ENCODE data around the gene DNMBP. TPM values are rescaled to one million over a fixed set of nuclear protein-coding genes. Genes with fewer than 3 reads are reported as not detected.
A peak's percentile ranks its signal among the peaks of the same experiment; 100 is the strongest.

DNMBP gene
- total RNA-seq, 1 experiment from 2014 or later: 19.7 TPM

DNA sequence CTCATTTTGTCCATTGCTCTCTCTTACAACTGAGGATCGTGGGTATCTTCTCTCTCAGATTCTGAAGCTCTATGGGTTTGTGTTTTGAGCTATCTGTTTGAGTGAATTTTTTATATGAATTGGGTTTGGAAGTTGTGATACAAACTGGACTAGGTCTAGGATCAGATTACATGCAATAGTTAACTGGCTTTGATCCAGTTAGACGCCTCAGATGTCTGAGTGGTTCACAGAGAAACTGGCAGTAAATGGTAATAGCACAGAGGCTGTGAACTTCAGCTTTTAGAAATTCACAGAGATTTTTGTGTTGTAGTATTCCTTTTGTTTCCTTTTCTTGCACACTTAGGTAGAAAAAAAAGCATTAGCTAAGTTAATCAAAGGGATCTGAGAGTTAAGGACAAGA lies 12.7 kb upstream of the DNMBP start:
- ChIA-PET CTCF (interaction anchor here (1.3 to 3.5 kb wide), 2 partner anchors 108 to 177 kb away, joined by 3 to 12 read pairs; no protein-coding TSS in a partner anchor), POLR2A (interaction anchor here (0.6 kb wide), 1 partner anchor 93 kb away, joined by 3 read pairs; no protein-coding TSS in a partner anchor)
- Mint-ChIP-seq H3K4me1 (peaks cover 14% of the 10 kb centered on the region), H3K36me3 (peaks cover 4% of the 10 kb centered on the region), H3K27ac (no peak overlapping the region), H3K4me3 (no peak overlapping the region), H3K9me3 (peaks cover 4% of the 10 kb centered on the region; the same call in 1 of the 2 replicates), H3K27me3 (ENCODE audit: low read depth) (no peaks in the 10 kb centered on the region; the same call in 1 of the 2 replicates)
- TF ChIP-seq RELA (CRISPR knock-in tag; IDR thresholded peaks at IDR 0.05; ENCODE audit: borderline replicate concordance) (no peak), OVOL2 (CRISPR knock-in tag; IDR thresholded peaks at IDR 0.05; ENCODE audit: borderline replicate concordance) (no peak), JUN (CRISPR knock-in tag; IDR thresholded peaks at IDR 0.05) (no peak), ZNF138 (CRISPR knock-in tag; conservative IDR thresholded peaks at IDR 0.05) (no peak), RORB (CRISPR knock-in tag; IDR thresholded peaks at IDR 0.05) (no peak)
- TF ChIP-seq, protein P1, sequence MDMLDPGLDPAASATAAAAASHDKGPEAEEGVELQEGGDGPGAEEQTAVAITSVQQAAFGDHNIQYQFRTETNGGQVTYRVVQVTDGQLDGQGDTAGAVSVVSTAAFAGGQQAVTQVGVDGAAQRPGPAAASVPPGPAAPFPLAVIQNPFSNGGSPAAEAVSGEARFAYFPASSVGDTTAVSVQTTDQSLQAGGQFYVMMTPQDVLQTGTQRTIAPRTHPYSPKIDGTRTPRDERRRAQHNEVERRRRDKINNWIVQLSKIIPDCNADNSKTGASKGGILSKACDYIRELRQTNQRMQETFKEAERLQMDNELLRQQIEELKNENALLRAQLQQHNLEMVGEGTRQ (CRISPR knock-in tag; IDR thresholded peaks at IDR 0.05): no peak
- TF ChIP-seq, protein P2, sequence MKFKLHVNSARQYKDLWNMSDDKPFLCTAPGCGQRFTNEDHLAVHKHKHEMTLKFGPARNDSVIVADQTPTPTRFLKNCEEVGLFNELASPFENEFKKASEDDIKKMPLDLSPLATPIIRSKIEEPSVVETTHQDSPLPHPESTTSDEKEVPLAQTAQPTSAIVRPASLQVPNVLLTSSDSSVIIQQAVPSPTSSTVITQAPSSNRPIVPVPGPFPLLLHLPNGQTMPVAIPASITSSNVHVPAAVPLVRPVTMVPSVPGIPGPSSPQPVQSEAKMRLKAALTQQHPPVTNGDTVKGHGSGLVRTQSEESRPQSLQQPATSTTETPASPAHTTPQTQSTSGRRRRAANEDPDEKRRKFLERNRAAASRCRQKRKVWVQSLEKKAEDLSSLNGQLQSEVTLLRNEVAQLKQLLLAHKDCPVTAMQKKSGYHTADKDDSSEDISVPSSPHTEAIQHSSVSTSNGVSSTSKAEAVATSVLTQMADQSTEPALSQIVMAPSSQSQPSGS (CRISPR knock-in tag; IDR thresholded peaks at IDR 0.05; ENCODE audit: borderline replicate concordance, low read depth): no peak
- TF ChIP-seq, protein P3, sequence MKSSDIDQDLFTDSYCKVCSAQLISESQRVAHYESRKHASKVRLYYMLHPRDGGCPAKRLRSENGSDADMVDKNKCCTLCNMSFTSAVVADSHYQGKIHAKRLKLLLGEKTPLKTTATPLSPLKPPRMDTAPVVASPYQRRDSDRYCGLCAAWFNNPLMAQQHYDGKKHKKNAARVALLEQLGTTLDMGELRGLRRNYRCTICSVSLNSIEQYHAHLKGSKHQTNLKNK (CRISPR knock-in tag; IDR thresholded peaks at IDR 0.05): no peak
- no peak for ATAC-seq
- no peak for DNase-seq (ENCODE audit: low spot score)

DNA sequence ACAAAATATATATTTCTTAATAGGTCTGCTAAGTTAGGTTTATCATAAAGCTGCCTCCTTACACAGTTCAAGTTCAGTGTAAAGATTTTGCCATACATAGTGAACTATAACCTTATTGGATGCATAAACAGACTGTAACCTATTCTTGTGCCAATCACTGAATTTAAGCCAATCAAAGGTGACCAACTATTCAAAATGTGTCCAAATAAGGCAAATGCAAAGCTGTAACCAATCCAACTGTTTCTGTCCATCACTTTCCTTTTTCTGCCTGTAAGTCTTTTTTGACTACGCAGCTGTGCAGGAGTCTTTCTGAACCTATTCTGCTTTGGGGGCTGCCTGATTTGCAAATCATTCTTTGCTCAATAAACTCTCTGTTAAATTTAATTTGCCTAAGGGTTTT lies 11.6 kb upstream of the DNMBP start:
- DNase-seq (ENCODE audit: low spot score) (no peak), ATAC-seq (no peak)
- TF ChIP-seq, protein P4, sequence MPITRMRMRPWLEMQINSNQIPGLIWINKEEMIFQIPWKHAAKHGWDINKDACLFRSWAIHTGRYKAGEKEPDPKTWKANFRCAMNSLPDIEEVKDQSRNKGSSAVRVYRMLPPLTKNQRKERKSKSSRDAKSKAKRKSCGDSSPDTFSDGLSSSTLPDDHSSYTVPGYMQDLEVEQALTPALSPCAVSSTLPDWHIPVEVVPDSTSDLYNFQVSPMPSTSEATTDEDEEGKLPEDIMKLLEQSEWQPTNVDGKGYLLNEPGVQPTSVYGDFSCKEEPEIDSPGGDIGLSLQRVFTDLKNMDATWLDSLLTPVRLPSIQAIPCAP (CRISPR knock-in tag; IDR thresholded peaks at IDR 0.05): no peak
- TF ChIP-seq GTF2I (CRISPR knock-in tag; conservative IDR thresholded peaks at IDR 0.05): no peak
- no peak for TF ChIP-seq ELF4 (CRISPR knock-in tag; IDR thresholded peaks at IDR 0.05; ENCODE audit: low read depth)
- Mint-ChIP-seq H3K36me3 (no peaks in the 10 kb centered on the region), H3K9me3 (no peaks in the 10 kb centered on the region), H3K27ac (no peak overlapping the region), H3K4me1 (peaks cover 14% of the 10 kb centered on the region), H3K4me3 (no peak overlapping the region), H3K27me3 (ENCODE audit: low read depth) (no peaks in the 10 kb centered on the region)
- ChIA-PET POLR2A (interaction anchor here (1.3 kb wide), 1 partner anchor 108 kb away, joined by 5 read pairs; no protein-coding TSS in a partner anchor), CTCF (interaction anchor here (0.6 to 3.5 kb wide), 7 partner anchors 10 to 497 kb away, joined by 3 to 16 read pairs (median 3); partner anchors contain the start of gene DNMBP)

DNA sequence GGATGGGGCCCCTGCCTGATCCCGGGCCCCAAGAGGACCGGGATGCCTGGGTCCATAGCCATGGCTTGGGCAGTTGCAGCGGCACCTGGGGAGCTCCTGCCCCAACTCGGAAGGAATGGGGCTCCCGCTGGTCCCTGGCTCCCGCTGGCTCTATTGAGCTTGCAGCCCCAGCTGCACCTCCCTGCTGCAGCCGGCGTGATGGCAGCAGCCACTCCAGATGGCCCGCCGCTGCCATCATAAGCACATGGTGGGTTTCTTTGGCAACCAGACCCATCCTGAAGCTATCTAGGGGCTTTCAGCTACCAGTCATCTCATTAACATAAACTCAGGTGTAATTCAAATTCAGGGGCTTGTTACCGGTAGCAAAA lies 11.1 kb upstream of the DNMBP start:
- Mint-ChIP-seq H3K9me3 (no peaks in the 10 kb centered on the region), H3K36me3 (no peaks in the 10 kb centered on the region), H3K27me3 (ENCODE audit: low read depth) (no peaks in the 10 kb centered on the region), H3K4me1 (peaks cover 14% of the 10 kb centered on the region), H3K4me3 (no peak overlapping the region), H3K27ac (no peak overlapping the region)
- ChIA-PET POLR2A (interaction anchor here (1.3 kb wide), 1 partner anchor 107 kb away, joined by 5 read pairs; no protein-coding TSS in a partner anchor), CTCF (interaction anchor here (0.6 to 3.5 kb wide), 7 partner anchors 10 to 498 kb away, joined by 3 to 16 read pairs (median 3); partner anchors contain the start of gene DNMBP)
- DNase-seq (ENCODE audit: low spot score): peak; percentile 17
- ATAC-seq: peak; percentile 31
- TF ChIP-seq, protein P5, sequence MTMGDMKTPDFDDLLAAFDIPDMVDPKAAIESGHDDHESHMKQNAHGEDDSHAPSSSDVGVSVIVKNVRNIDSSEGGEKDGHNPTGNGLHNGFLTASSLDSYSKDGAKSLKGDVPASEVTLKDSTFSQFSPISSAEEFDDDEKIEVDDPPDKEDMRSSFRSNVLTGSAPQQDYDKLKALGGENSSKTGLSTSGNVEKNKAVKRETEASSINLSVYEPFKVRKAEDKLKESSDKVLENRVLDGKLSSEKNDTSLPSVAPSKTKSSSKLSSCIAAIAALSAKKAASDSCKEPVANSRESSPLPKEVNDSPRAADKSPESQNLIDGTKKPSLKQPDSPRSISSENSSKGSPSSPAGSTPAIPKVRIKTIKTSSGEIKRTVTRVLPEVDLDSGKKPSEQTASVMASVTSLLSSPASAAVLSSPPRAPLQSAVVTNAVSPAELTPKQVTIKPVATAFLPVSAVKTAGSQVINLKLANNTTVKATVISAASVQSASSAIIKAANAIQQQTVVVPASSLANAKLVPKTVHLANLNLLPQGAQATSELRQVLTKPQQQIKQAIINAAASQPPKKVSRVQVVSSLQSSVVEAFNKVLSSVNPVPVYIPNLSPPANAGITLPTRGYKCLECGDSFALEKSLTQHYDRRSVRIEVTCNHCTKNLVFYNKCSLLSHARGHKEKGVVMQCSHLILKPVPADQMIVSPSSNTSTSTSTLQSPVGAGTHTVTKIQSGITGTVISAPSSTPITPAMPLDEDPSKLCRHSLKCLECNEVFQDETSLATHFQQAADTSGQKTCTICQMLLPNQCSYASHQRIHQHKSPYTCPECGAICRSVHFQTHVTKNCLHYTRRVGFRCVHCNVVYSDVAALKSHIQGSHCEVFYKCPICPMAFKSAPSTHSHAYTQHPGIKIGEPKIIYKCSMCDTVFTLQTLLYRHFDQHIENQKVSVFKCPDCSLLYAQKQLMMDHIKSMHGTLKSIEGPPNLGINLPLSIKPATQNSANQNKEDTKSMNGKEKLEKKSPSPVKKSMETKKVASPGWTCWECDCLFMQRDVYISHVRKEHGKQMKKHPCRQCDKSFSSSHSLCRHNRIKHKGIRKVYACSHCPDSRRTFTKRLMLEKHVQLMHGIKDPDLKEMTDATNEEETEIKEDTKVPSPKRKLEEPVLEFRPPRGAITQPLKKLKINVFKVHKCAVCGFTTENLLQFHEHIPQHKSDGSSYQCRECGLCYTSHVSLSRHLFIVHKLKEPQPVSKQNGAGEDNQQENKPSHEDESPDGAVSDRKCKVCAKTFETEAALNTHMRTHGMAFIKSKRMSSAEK (CRISPR knock-in tag; IDR thresholded peaks at IDR 0.05; ENCODE audit: borderline replicate concordance): no peak
- TF ChIP-seq, protein P6, sequence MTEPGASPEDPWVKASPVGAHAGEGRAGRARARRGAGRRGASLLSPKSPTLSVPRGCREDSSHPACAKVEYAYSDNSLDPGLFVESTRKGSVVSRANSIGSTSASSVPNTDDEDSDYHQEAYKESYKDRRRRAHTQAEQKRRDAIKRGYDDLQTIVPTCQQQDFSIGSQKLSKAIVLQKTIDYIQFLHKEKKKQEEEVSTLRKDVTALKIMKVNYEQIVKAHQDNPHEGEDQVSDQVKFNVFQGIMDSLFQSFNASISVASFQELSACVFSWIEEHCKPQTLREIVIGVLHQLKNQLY (CRISPR knock-in tag; IDR thresholded peaks at IDR 0.05): no peak
- TF ChIP-seq, protein P7, sequence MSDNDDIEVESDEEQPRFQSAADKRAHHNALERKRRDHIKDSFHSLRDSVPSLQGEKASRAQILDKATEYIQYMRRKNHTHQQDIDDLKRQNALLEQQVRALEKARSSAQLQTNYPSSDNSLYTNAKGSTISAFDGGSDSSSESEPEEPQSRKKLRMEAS (CRISPR knock-in tag; IDR thresholded peaks at IDR 0.05): no peak
- no peak for TF ChIP-seq ZNF232 (CRISPR knock-in tag; IDR thresholded peaks at IDR 0.05)
